Nephron (organoid): ENCODE data around the gene NANS.

Experiments used
- H3K27ac Mint-ChIP-seq, 3 experiments: 2 replicates each; pipeline ENCODE4 v1.8.0; 2020; ENCODE audit warnings: mixed read lengths in 3 of 3, mild to moderate bottlenecking in 2 of 3, moderate library complexity in 1 of 3
- H3K27me3 Mint-ChIP-seq: 2 replicates; pipeline ENCODE4 v1.8.0; 2021; ENCODE audit warnings: low read depth, mild to moderate bottlenecking, moderate library complexity, mixed read lengths
- H3K36me3 Mint-ChIP-seq: 2 replicates; pipeline ENCODE4 v1.8.0; 2020; ENCODE audit warnings: low read depth, mixed read lengths
- H3K4me1 Mint-ChIP-seq: 2 replicates; pipeline ENCODE4 v1.8.0; 2020; ENCODE audit warnings: mixed read lengths
- H3K4me3 Mint-ChIP-seq, 3 experiments: 2 replicates each; pipeline ENCODE4 v1.8.0; 2020; ENCODE audit warnings: mild to moderate bottlenecking in 3 of 3, mixed read lengths in 3 of 3, moderate library complexity in 2 of 3
- H3K9me3 Mint-ChIP-seq: 2 replicates; pipeline ENCODE4 v1.8.0; 2020; ENCODE audit warnings: mixed read lengths
- CTCF ChIP-seq, 3 experiments: fragments of 200-600 bp; sonication (generic); IDR thresholded peaks; one replicate each; pipeline ENCODE4 v1.5.0; 2021; ENCODE audit warnings: antibody characterized with exemption in 3 of 3; ENCODE audit not compliant: unreplicated experiment in 3 of 3

The NANS gene

GRCh38 chr9:98095401-98095800, 38.9 kb downstream of the NANS start:
- Mint-ChIP-seq H3K27ac (no peak overlapping the region), H3K9me3 (no peaks in the 10 kb centered on the region), H3K36me3 (no peaks in the 10 kb centered on the region), H3K4me3 (no peak overlapping the region), H3K4me1 (peaks cover 4% of the 10 kb centered on the region), H3K27me3 (peaks cover 7% of the 10 kb centered on the region)
- no peak for TF ChIP-seq CTCF (IDR thresholded peaks at IDR 0.05; ENCODE audit: unreplicated experiment in 3 of 3)

- Mint-ChIP-seq H3K27ac (no peak overlapping the region), H3K27me3 (peaks cover 7% of the 10 kb centered on the region), H3K9me3 (no peaks in the 10 kb centered on the region), H3K4me1 (peaks cover 4% of the 10 kb centered on the region), H3K4me3 (no peak overlapping the region), H3K36me3 (no peaks in the 10 kb centered on the region)
- no peak for TF ChIP-seq CTCF (IDR thresholded peaks at IDR 0.05; ENCODE audit: unreplicated experiment in 3 of 3)
Observed at GRCh38 chr9:98096091-98096490, 39.6 kb downstream of the NANS start.

GRCh38 chr9:98097836-98098235, 41.3 kb downstream of the NANS start:
- H3K36me3 Mint-ChIP-seq: no peaks in the 10 kb centered on the region
- H3K4me3 Mint-ChIP-seq: no peak overlapping the region
- no peak for TF ChIP-seq CTCF (IDR thresholded peaks at IDR 0.05; ENCODE audit: unreplicated experiment in 3 of 3)
- H3K27ac Mint-ChIP-seq: no peak overlapping the region
- H3K4me1 Mint-ChIP-seq: no peaks in the 10 kb centered on the region
- H3K9me3 Mint-ChIP-seq: no peaks in the 10 kb centered on the region
- peaks cover 4% of the 10 kb centered on the region for H3K27me3 Mint-ChIP-seq

GRCh38 chr9:98099346-98099745, 42.8 kb downstream of the NANS start:
- Mint-ChIP-seq H3K4me1 (no peaks in the 10 kb centered on the region), H3K4me3 (no peak overlapping the region), H3K36me3 (no peaks in the 10 kb centered on the region), H3K27me3 (peaks cover 2% of the 10 kb centered on the region), H3K9me3 (no peaks in the 10 kb centered on the region), H3K27ac (no peak overlapping the region)
- TF ChIP-seq CTCF (IDR thresholded peaks at IDR 0.05; ENCODE audit: unreplicated experiment in 3 of 3): no peak

DNA sequence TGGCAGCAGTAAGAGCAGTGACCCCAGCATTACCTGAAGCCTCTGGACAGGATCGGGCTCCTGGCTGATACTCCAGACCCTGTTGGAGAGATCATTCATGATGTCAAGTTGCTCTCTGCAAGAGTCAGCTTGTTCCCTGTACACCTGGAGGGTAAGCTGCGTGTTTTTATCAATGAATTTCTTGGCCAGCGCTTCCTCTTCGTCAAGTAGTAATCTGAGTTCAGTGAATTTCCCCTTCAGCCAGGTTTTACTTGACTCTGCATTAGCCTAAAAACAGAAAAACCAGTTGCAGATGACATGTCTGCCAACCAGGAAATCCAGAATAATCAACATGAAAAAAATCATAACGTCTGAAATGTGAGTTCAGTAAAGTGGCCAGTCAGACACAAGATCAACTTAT, 43.4 kb downstream of the NANS start:
- Mint-ChIP-seq H3K27ac (no peak overlapping the region), H3K9me3 (no peaks in the 10 kb centered on the region), H3K27me3 (no peaks in the 10 kb centered on the region), H3K4me1 (no peaks in the 10 kb centered on the region), H3K4me3 (no peak overlapping the region), H3K36me3 (no peaks in the 10 kb centered on the region)
- TF ChIP-seq CTCF (IDR thresholded peaks at IDR 0.05; ENCODE audit: unreplicated experiment in 3 of 3): no peak

DNA sequence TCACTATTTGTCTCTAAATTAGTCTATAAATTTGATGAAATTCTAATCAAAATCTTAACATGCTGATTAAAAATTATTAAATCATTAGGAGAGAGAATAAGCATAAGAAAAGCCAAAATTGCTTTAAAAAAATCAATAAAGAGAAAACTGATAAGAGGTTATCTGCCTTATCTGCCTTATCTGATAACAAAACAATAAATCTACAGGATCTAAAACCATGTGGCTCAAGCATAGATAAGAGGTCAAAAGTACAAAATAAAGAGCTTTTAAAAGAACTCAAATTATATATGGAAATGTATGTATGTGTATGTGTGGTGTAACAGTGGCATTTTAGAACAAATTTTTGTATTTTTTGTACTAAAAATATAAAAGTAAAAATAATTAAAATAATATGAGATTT, 43.9 kb downstream of the NANS start:
- H3K36me3 Mint-ChIP-seq: no peaks in the 10 kb centered on the region
- H3K4me1 Mint-ChIP-seq: no peaks in the 10 kb centered on the region
- H3K27me3 Mint-ChIP-seq: no peaks in the 10 kb centered on the region
- H3K27ac Mint-ChIP-seq: no peak overlapping the region
- TF ChIP-seq CTCF (IDR thresholded peaks at IDR 0.05; ENCODE audit: unreplicated experiment in 3 of 3): no peak
- no peak overlapping the region for H3K4me3 Mint-ChIP-seq
- no peaks in the 10 kb centered on the region for H3K9me3 Mint-ChIP-seq
